Stimulated activated CD8-positive, alpha-beta memory T cell treated with anti-CD3 and anti-CD28 coated beads, Interleukin-12 subunit alpha, Interleukin-12 subunit beta, amount 100 ng/mL, for 1 hour (primary cell): ENCODE results near the gene PPP2R1A.
A peak's percentile ranks its signal among the peaks of the same experiment; 100 is the strongest.
"Not testable (repeated sequence)": the region's sequence is repeated elsewhere in the genome, so short reads cannot be mapped to it uniquely, and the experiment has no call there.

Experiments
- DNase-seq: peaks from one replicate; pipeline ENCODE4 v3.0.0-alpha.2; 2020; ENCODE audit warnings: low read depth

PPP2R1A gene

GRCh38 chr19:52244021-52244420, 54.2 kb downstream of the PPP2R1A start:
- no peak for DNase-seq

GRCh38 chr19:52248241-52248640, 58.4 kb downstream of the PPP2R1A start:
- peak; percentile 43 for DNase-seq

- DNase-seq: no peak
Measured at GRCh38 chr19:52258426-52258825, 68.6 kb downstream of the PPP2R1A start.

GRCh38 chr19:52265556-52265955, 75.7 kb downstream of the PPP2R1A start:
- DNase-seq: not testable (repeated sequence)

- DNase-seq: peak; percentile 93
Measured at GRCh38 chr19:52269338-52270261, 79.7 kb downstream of the PPP2R1A start, which contains the start of gene ZNF766. Gene ZNF766 (plus strand): TSS chr19:52269587. CDS start chr19:52269614, 27 bp downstream.

- no peak for DNase-seq
Measured at GRCh38 chr19:52270266-52270885, 80.5 kb downstream of the PPP2R1A start.

GRCh38 chr19:52273301-52273700, 83.4 kb downstream of the PPP2R1A start:
- DNase-seq: no peak

GRCh38 chr19:52274191-52274590, 84.3 kb downstream of the PPP2R1A start:
- DNase-seq: no peak

- no peak for DNase-seq
Measured at GRCh38 chr19:52275988-52276387, 86.1 kb downstream of the PPP2R1A start.

GRCh38 chr19:52277471-52277870, 87.6 kb downstream of the PPP2R1A start:
- DNase-seq: no peak
